Natural killer cell (primary cell): ENCODE results near the gene TTC9B. TPM values are rescaled to one million over a fixed set of nuclear protein-coding genes. Genes with fewer than 3 reads are reported as not detected.

Source experiments
- ATAC-seq, 3 donors: fragments of 150-1000 bp in 2 of 3; fragments of 200-7000 bp in 1 of 3; cut with Tn5 transposase; 1 replicate in 1 of 3; 2 replicates in 2 of 3; pipeline ENCODE4 v1.10.0; 2021; ENCODE audit warnings: mild to moderate bottlenecking in 2 of 3, moderate library complexity in 2 of 3
- DNase-seq, 2 donors: peaks; one replicate each; pipeline versions ENCODE4 v3.0.0 to v3.0.0-alpha.2; 2013 to 2021; ENCODE audit warnings: mixed read lengths in 1 of 2
- H3K27ac ChIP-seq: one replicate; pipeline ENCODE4 v1.5.1; 2013; ENCODE audit warnings: mild to moderate bottlenecking, low read length
- H3K27me3 ChIP-seq: one replicate; pipeline ENCODE4 v1.6.1; 2013; ENCODE audit warnings: low read length; ENCODE audit not compliant: control insufficient read depth, insufficient read depth
- H3K36me3 ChIP-seq: one replicate; pipeline ENCODE4 v1.6.1; 2013; ENCODE audit warnings: low read length; ENCODE audit not compliant: control insufficient read depth, insufficient read depth
- H3K4me1 ChIP-seq: one replicate; pipeline ENCODE4 v1.6.1; 2013; ENCODE audit warnings: low read length; ENCODE audit not compliant: control insufficient read depth, insufficient read depth
- H3K4me3 ChIP-seq: one replicate; pipeline ENCODE4 v1.5.1; 2013; ENCODE audit warnings: low read length
- H3K9me3 ChIP-seq: one replicate; pipeline ENCODE4 v1.6.1; 2013; ENCODE audit warnings: low read length; ENCODE audit not compliant: control insufficient read depth, insufficient read depth
- H3K27ac Mint-ChIP-seq, 2 donors: one replicate each; pipeline ENCODE4 v1.8.0; 2022; ENCODE audit warnings: mild to moderate bottlenecking in 2 of 2, mixed read lengths in 2 of 2, moderate library complexity in 1 of 2
- H3K27me3 Mint-ChIP-seq, 2 donors: one replicate each; pipeline ENCODE4 v1.8.0; 2022; ENCODE audit warnings: low read depth in 2 of 2, mixed read lengths in 2 of 2
- H3K36me3 Mint-ChIP-seq: one replicate; pipeline ENCODE4 v1.8.0; 2022; ENCODE audit warnings: mixed read lengths
- H3K4me1 Mint-ChIP-seq, 2 donors: one replicate each; pipeline ENCODE4 v1.8.0; 2022; ENCODE audit warnings: mixed read lengths in 2 of 2
- H3K4me3 Mint-ChIP-seq: one replicate; pipeline ENCODE4 v1.8.0; 2022; ENCODE audit warnings: mild to moderate bottlenecking, moderate library complexity, mixed read lengths
- H3K9me3 Mint-ChIP-seq, 2 donors: one replicate each; pipeline ENCODE4 v1.8.0; 2022; ENCODE audit warnings: mixed read lengths in 2 of 2
- WGBS: methylation state at CpG from one replicate; pipeline ENCODE4 v1.1.7; 2013; ENCODE audit warnings: missing lambda C conversion rate; ENCODE audit not compliant: insufficient coverage; 5-methylcytosine and 5-hydroxymethylcytosine counted together
- intact Hi-C: fragments of 100-400 bp; cut with micrococcal nuclease; formaldehyde crosslinking; loops from one replicate; pipeline ENCODE4 v1.14.2; 2022
- total RNA-seq, 4 donors: library from RNA; stranded (reverse); fragments of 120-200 nt in 1 of 4; gene quantifications; one replicate each; pipeline versions ENCODE4 v1.2.3 to v1.2.4, GENCODE V29; 2013 to 2022
- TF ChIP-seq, protein P1 (sequence below): fragments of 200-600 bp; IDR thresholded peaks from one replicate; pipeline ENCODE4 v1.8.0; 2022; ENCODE audit warnings: antibody characterized with exemption

Gene TTC9B
- not detected for total RNA-seq
- total RNA-seq (2013) = not detected

DNA sequence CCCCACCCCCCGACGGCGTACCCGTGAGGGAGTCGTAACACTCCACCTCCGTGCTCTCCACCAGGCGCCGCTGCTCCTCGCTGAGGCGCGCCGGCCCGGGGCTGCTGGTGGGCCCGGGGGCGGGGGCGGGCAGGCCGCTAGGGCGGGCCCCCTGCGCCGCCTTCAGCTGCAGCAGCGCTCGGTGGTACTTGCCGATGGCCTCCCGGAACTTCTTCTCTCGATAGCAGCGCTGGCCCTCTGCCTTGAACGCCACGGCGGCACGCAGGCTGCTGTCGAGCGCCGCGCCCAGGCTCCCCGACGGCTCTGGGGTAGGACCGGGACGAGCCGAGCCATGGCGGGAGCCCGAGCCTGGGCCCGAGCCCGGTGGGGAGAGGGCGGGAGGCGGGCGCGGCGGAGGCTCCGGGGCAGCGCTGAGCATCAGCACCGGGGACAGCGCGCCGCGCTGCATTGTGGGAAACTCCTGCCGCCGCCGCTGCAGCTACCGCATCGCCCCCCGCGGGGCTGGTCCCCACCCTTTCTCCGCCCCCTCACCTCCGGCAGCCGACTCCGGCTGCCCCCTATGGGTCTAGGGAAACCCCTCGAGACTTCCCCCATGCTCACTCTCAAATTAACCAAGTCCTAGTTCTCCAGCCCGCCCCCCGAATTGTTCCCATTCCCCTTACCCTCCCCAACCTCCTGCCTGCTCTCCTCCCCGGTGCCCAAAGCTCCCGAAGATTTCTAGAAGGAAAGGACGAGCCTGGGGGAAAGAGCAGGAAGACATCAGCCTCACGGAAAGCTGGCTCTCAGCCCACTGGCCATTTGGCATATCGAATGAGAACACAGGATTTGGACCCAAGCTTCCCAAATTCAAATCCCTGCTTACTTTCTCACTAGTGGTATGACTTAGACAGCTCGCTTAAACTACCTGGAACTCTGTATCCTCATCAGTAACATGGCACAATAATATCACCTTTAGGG is at the start of gene TTC9B:
Gene TTC9B, minus strand, starts transcription at position 451 of the 957 bp plus-strand sequence. Its CDS starts 3 bp downstream, at position 448.
- H3K4me3 Mint-ChIP-seq = no peak within 1 kb of the TSS
- H3K27ac ChIP-seq = no peak within 1 kb of the TSS
- ATAC-seq (peak; percentile 73 to 74 (median 74)), DNase-seq (peak; percentile 61 to 77)
- peaks cover 12% of the 10 kb centered on the region for H3K4me1 ChIP-seq
- no peaks in the 10 kb centered on the region for H3K36me3 ChIP-seq
- no peaks in the 10 kb centered on the region for H3K9me3 ChIP-seq
- H3K27ac Mint-ChIP-seq = no peak within 1 kb of the TSS
- TF ChIP-seq, protein P1, sequence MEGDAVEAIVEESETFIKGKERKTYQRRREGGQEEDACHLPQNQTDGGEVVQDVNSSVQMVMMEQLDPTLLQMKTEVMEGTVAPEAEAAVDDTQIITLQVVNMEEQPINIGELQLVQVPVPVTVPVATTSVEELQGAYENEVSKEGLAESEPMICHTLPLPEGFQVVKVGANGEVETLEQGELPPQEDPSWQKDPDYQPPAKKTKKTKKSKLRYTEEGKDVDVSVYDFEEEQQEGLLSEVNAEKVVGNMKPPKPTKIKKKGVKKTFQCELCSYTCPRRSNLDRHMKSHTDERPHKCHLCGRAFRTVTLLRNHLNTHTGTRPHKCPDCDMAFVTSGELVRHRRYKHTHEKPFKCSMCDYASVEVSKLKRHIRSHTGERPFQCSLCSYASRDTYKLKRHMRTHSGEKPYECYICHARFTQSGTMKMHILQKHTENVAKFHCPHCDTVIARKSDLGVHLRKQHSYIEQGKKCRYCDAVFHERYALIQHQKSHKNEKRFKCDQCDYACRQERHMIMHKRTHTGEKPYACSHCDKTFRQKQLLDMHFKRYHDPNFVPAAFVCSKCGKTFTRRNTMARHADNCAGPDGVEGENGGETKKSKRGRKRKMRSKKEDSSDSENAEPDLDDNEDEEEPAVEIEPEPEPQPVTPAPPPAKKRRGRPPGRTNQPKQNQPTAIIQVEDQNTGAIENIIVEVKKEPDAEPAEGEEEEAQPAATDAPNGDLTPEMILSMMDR = no peak
- H3K27me3 ChIP-seq = peaks cover 20% of the 10 kb centered on the region
- intact Hi-C loops = no loop called here
- 8% methylated on average over 75 of the region's 75 CpGs for WGBS
- H3K9me3 Mint-ChIP-seq = peaks cover 2 to 3% of the 10 kb centered on the region in 2 donors
- H3K27me3 Mint-ChIP-seq = peaks cover 26 to 33% of the 10 kb centered on the region in 2 donors
- no peak within 1 kb of the TSS for H3K4me3 ChIP-seq
- peaks cover 8% of the 10 kb centered on the region for H3K36me3 Mint-ChIP-seq
- H3K4me1 Mint-ChIP-seq = peaks cover 7 to 12% of the 10 kb centered on the region in 2 donors

DNA sequence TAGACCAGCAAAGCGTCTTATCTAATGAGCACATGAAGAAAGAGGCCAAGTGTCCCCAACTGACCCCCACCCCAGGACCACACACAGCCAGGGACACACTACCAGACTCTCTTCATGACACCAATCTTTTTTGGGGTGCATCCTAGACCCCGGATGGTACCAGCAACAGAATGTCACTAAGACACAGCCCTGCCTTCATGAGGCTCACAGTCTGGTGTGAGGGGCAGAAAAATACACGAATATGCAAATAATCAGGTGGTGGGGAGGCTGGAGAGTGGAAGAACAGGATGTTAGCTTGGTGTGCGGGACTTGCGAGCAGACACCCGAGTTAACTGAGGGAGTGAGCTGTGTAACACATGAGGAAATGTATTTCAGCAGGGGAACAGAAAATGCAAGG is 49.4 kb upstream of the TTC9B start:
- Mint-ChIP-seq H3K9me3 (no peaks in the 10 kb centered on the region), H3K36me3 (no peaks in the 10 kb centered on the region), H3K27ac (peak overlapping the region; percentile 2 to 52), H3K27me3 (no peaks in the 10 kb centered on the region), H3K4me1 (peaks cover 48 to 77% of the 10 kb centered on the region in 2 donors), H3K4me3 (no peak overlapping the region)
- Histone ChIP-seq H3K36me3 (peaks cover 26% of the 10 kb centered on the region), H3K27ac (no peak overlapping the region), H3K4me3 (no peak overlapping the region), H3K9me3 (no peaks in the 10 kb centered on the region), H3K4me1 (peaks cover 7% of the 10 kb centered on the region), H3K27me3 (no peaks in the 10 kb centered on the region)
- 94% methylated on average over 6 of the region's 6 CpGs for WGBS
- DNase-seq (no peak), ATAC-seq (no peak)
- intact Hi-C loops = no loop called here
- TF ChIP-seq, protein P1 = no peak

GRCh38 chr19:40266912-40267600 is 48.9 kb upstream of the TTC9B start:
- H3K4me3 Mint-ChIP-seq = no peak overlapping the region
- H3K9me3 Mint-ChIP-seq = no peaks in the 10 kb centered on the region
- Histone ChIP-seq H3K9me3 (no peaks in the 10 kb centered on the region), H3K27ac (no peak overlapping the region), H3K36me3 (peaks cover 26% of the 10 kb centered on the region), H3K27me3 (no peaks in the 10 kb centered on the region), H3K4me1 (peaks cover 7% of the 10 kb centered on the region), H3K4me3 (no peak overlapping the region)
- peaks cover 48 to 72% of the 10 kb centered on the region in 2 donors for H3K4me1 Mint-ChIP-seq
- DNase-seq (no peak), ATAC-seq (no peak)
- peak overlapping the region; percentile 2 to 52 for H3K27ac Mint-ChIP-seq
- no peaks in the 10 kb centered on the region for H3K27me3 Mint-ChIP-seq
- no peaks in the 10 kb centered on the region for H3K36me3 Mint-ChIP-seq
- TF ChIP-seq, protein P1 = no peak
- intact Hi-C loops = no loop called here
- WGBS = 94% methylated on average over 15 of the region's 15 CpGs
